Stimulated activated CD8-positive, alpha-beta memory T cell treated with anti-CD3 and anti-CD28 coated beads, Interleukin-7, amount 100 ng/mL, for 48 hours (primary cell): ENCODE measurements around the gene CFAP299.
"Not testable (repeated sequence)": the region's sequence is repeated elsewhere in the genome, so short reads cannot be mapped to it uniquely, and the experiment has no call there.

ENCODE experiments used
- DNase-seq, 2 donors: peaks; one replicate each; pipeline ENCODE4 v3.0.0-alpha.2; 2020; ENCODE audit warnings: low read depth in 1 of 2; ENCODE audit errors: extremely low read depth in 1 of 2

CFAP299 gene

GRCh38 chr4:80439294-80440061, 103.9 kb downstream of the CFAP299 start:
- not testable (repeated sequence) for DNase-seq

- DNase-seq, result no peak
Observed at GRCh38 chr4:80446248-80446647, 110.7 kb downstream of the CFAP299 start.

GRCh38 chr4:80446664-80447063, 111.1 kb downstream of the CFAP299 start:
- no peak for DNase-seq

GRCh38 chr4:80447493-80447892, 112.0 kb downstream of the CFAP299 start:
- no peak for DNase-seq

- no peak for DNase-seq
Observed at GRCh38 chr4:80448056-80448455, 112.5 kb downstream of the CFAP299 start.

- DNase-seq, result no peak
Observed at GRCh38 chr4:80452055-80452454, 116.5 kb downstream of the CFAP299 start.

- DNase-seq, result no peak
Observed at GRCh38 chr4:80452768-80453167, 117.2 kb downstream of the CFAP299 start.

GRCh38 chr4:80454040-80454439, 118.5 kb downstream of the CFAP299 start:
- no peak for DNase-seq

GRCh38 chr4:80454556-80454955, 119.0 kb downstream of the CFAP299 start:
- no peak for DNase-seq

GRCh38 chr4:80459918-80460473, 124.5 kb downstream of the CFAP299 start:
- no peak for DNase-seq

GRCh38 chr4:80461412-80461811, 125.9 kb downstream of the CFAP299 start:
- no peak for DNase-seq

- DNase-seq, result no peak
Observed at GRCh38 chr4:80462621-80463091, 127.1 kb downstream of the CFAP299 start.

GRCh38 chr4:80463509-80463908, 128.0 kb downstream of the CFAP299 start:
- DNase-seq, result no peak

- DNase-seq, result no peak
Observed at GRCh38 chr4:80465238-80465637, 129.7 kb downstream of the CFAP299 start.

GRCh38 chr4:80465736-80466135, 130.2 kb downstream of the CFAP299 start:
- DNase-seq, result no peak

GRCh38 chr4:80466618-80467017, 131.1 kb downstream of the CFAP299 start:
- DNase-seq, result no peak

- no peak for DNase-seq
Observed at GRCh38 chr4:80471756-80472155, 136.2 kb downstream of the CFAP299 start.

GRCh38 chr4:80475236-80475635, 139.7 kb downstream of the CFAP299 start:
- no peak for DNase-seq

- no peak for DNase-seq
Observed at GRCh38 chr4:80475798-80476197, 140.3 kb downstream of the CFAP299 start.

- no peak for DNase-seq
Observed at GRCh38 chr4:80484712-80485111, 149.2 kb downstream of the CFAP299 start.

- no peak for DNase-seq
Observed at GRCh38 chr4:80486603-80487002, 151.1 kb downstream of the CFAP299 start.

GRCh38 chr4:80489798-80490197, 154.3 kb downstream of the CFAP299 start:
- no peak for DNase-seq
